Activated CD4-positive, CD25-positive, alpha-beta regulatory T cell (primary cell): ENCODE data around the gene TNRC6B.
"Not testable (repeated sequence)": the region's sequence is repeated elsewhere in the genome, so short reads cannot be mapped to it uniquely, and the experiment has no call there.

Experiments
- DNase-seq, 4 experiments: peaks; one replicate each; lab custom pipeline; 2025; lab: John Stamatoyannopoulos, UW

The TNRC6B gene

GRCh38 chr22:40177738-40178416, at the start of gene TNRC6B:
TNRC6B (plus strand) TSS chr22:40177925; CDS start chr22:40178136, 211 bp downstream.
- DNase-seq: peak; percentile 16 to 43 (median 37)

- DNase-seq: no peak
Observed at GRCh38 chr22:40128989-40129388, 48.7 kb upstream of the TNRC6B start.

GRCh38 chr22:40137132-40137531, 40.6 kb upstream of the TNRC6B start:
- no peak for DNase-seq

GRCh38 chr22:40138866-40139265, 38.9 kb upstream of the TNRC6B start:
- no peak for DNase-seq

GRCh38 chr22:40147388-40148176, 30.1 kb upstream of the TNRC6B start:
- no peak for DNase-seq

- DNase-seq: no peak
Observed at GRCh38 chr22:40153192-40153591, 24.5 kb upstream of the TNRC6B start.

- no peak for DNase-seq
Observed at GRCh38 chr22:40153705-40154104, 24.0 kb upstream of the TNRC6B start.

- no peak for DNase-seq
Observed at GRCh38 chr22:40156001-40156516, 21.7 kb upstream of the TNRC6B start.

GRCh38 chr22:40156682-40157081, 21.0 kb upstream of the TNRC6B start:
- not testable (repeated sequence) for DNase-seq

GRCh38 chr22:40157330-40157945, 20.3 kb upstream of the TNRC6B start:
- no peak for DNase-seq

GRCh38 chr22:40161194-40161593, 16.5 kb upstream of the TNRC6B start:
- no peak for DNase-seq

- DNase-seq: not testable (repeated sequence)
Observed at GRCh38 chr22:40165537-40165936, 12.2 kb upstream of the TNRC6B start.

- no peak for DNase-seq
Observed at GRCh38 chr22:40175611-40176244, 2.0 kb upstream of the TNRC6B start.

GRCh38 chr22:40176921-40177737, 596 bp upstream of the TNRC6B start:
- peak; percentile 14 to 48 (median 38) for DNase-seq

GRCh38 chr22:40178417-40179409, 988 bp downstream of the TNRC6B start:
- no peak for DNase-seq

- DNase-seq: no peak
Observed at GRCh38 chr22:40179526-40179925, 1.8 kb downstream of the TNRC6B start.

GRCh38 chr22:40180403-40180802, 2.7 kb downstream of the TNRC6B start:
- no peak for DNase-seq

GRCh38 chr22:40181323-40181722, 3.6 kb downstream of the TNRC6B start:
- no peak for DNase-seq

GRCh38 chr22:40182231-40182835, 4.6 kb downstream of the TNRC6B start:
- DNase-seq: no peak
